ENCODE measurements around the gene LTBP1.

- TF ChIP-seq MAX (IDR thresholded peaks at IDR 0.05) (no peak), BHLHE40 (IDR thresholded peaks at IDR 0.05; ENCODE audit: low read depth, low read length) (no peak), MYC (IDR thresholded peaks at IDR 0.05; ENCODE audit: borderline replicate concordance, low read length) (no peak)
Observed at GRCh38 chr2:33009249-33009648, 62.5 kb downstream of the LTBP1 start.
